MM.1S (cell line): ENCODE results near the gene SH2B2.

Experiments
- CTCF ChIP-seq: fragments of 300-600 bp; sonication (generic); IDR thresholded peaks from 2 replicates; pipeline ENCODE4 v1.5.1; 2016; ENCODE audit warnings: antibody characterized with exemption, low read length, mixed read lengths
- EZH2 ChIP-seq: fragments of 300-600 bp; sonication (generic); optimal IDR thresholded peaks from 2 replicates; pipeline ENCODE3; 2017; ENCODE audit warnings: low read depth, mild to moderate bottlenecking, antibody characterized with exemption, low read length, mixed read lengths

DNA sequence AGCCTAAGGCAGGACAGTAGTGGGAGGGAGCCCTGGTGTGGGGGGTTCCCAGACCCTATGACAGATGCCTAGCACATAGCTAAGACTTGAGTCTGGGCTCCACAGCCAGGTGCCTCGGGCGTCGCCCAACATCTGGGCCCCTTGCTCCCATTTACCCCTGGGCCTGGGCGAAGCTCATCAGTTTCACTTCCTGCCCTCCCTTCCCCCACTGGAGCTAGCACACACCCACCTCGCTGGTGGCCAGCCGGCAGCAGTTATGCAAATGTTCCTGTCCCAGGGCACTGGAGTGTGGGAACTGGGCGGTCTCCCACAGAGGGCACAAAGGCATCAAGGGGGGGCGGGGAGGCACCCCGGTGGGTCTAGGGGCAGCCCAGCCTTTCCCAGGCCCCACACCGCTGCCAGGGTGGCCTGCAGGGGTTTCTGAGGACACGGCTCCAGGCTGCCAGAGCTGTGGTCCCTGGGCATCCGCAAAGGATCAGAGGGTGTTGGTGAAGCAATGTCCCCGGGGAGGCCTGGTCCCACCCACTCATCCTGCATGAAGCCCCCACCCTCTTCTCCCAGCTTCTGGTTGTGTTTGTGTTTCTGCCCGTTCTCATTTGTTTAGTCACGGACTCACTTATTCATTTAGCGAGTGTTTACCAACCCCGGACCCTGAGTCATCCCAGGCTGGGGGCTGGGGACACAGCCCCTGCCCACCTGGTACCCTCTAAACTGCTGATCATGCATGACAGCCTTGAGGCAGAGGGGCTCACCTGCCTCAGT is 20.4 kb downstream of the SH2B2 start:
- TF ChIP-seq CTCF: no peak
- no peak for TF ChIP-seq EZH2
